Liver (tissue), 9 donors: Measurements from ENCODE around the gene FAM168B. TPM values are rescaled to one million over a fixed set of nuclear protein-coding genes. Genes with fewer than 3 reads are reported as not detected.

Source experiments
- DNase-seq: peaks from one replicate; pipeline ENCODE4 v3.0.0-alpha.2; 2017; ENCODE audit warnings: low spot score
- H3K27ac ChIP-seq, 2 donors: one replicate each; pipeline ENCODE4 v1.7.0; 2013; ENCODE audit warnings: inconsistent platforms in 2 of 2, low read length in 2 of 2, control low read depth in 1 of 2, low read depth in 1 of 2, mild to moderate bottlenecking in 1 of 2
- H3K27me3 ChIP-seq, 4 donors: one replicate each; pipeline versions ENCODE4 v1.6.1 to v1.7.0; 2013; ENCODE audit warnings: low read length in 3 of 4, inconsistent platforms in 1 of 4, mild to moderate bottlenecking in 1 of 4, moderate library complexity in 1 of 4; ENCODE audit not compliant: control insufficient read depth in 4 of 4, insufficient read depth in 4 of 4
- H3K36me3 ChIP-seq, 4 donors: one replicate each; pipeline versions ENCODE4 v1.6.1 to v1.7.0; 2013; ENCODE audit warnings: low read length in 3 of 4, mild to moderate bottlenecking in 3 of 4, low read depth in 1 of 4, moderate library complexity in 1 of 4; ENCODE audit not compliant: control insufficient read depth in 4 of 4, insufficient read depth in 3 of 4
- H3K4me1 ChIP-seq, 4 donors: one replicate each; pipeline versions ENCODE4 v1.6.1 to v1.7.0; 2013; ENCODE audit warnings: low read length in 3 of 4, mild to moderate bottlenecking in 3 of 4, moderate library complexity in 1 of 4; ENCODE audit not compliant: control insufficient read depth in 4 of 4, insufficient read depth in 4 of 4
- H3K4me3 ChIP-seq, 3 donors: one replicate each; pipeline versions ENCODE4 v1.6.1 to v1.7.0; 2013; ENCODE audit warnings: low read length in 3 of 3, control low read depth in 1 of 3, low read depth in 1 of 3, mild to moderate bottlenecking in 1 of 3
- H3K9ac ChIP-seq, 2 donors: one replicate each; pipeline ENCODE4 v1.7.0; 2013; ENCODE audit warnings: low read length in 2 of 2, mild to moderate bottlenecking in 2 of 2, moderate library complexity in 2 of 2, control low read depth in 1 of 2, low read depth in 1 of 2
- H3K9me3 ChIP-seq, 4 donors: one replicate each; pipeline versions ENCODE4 v1.6.1 to v1.7.0; 2013; ENCODE audit warnings: low read length in 3 of 4; ENCODE audit not compliant: control insufficient read depth in 4 of 4
- EGR1 ChIP-seq, 2 donors: IDR thresholded peaks; 2 replicates each; pipeline ENCODE4 v1.6.1; 2016 to 2018; ENCODE audit warnings: antibody characterized with exemption in 2 of 2, low read depth in 2 of 2
- FOXA2 ChIP-seq: IDR thresholded peaks from 2 replicates; pipeline ENCODE4 v1.6.1; 2016; ENCODE audit warnings: antibody characterized with exemption
- GABPA ChIP-seq, 2 donors: IDR thresholded peaks in 1 of 2; conservative IDR thresholded peaks in 1 of 2; 2 replicates each; pipeline ENCODE4 v1.6.1; 2016; ENCODE audit warnings: antibody characterized with exemption in 2 of 2, mild to moderate bottlenecking in 1 of 2, moderate library complexity in 1 of 2
- HNF4A ChIP-seq, 2 donors: conservative IDR thresholded peaks; 2 replicates each; pipeline ENCODE4 v1.6.1; 2016; ENCODE audit warnings: antibody characterized with exemption in 2 of 2, mild to moderate bottlenecking in 2 of 2
- HNF4G ChIP-seq: IDR thresholded peaks from 2 replicates; pipeline ENCODE4 v1.6.1; 2016; ENCODE audit warnings: antibody characterized with exemption
- JUND ChIP-seq, 2 donors: IDR thresholded peaks; 2 replicates each; pipeline ENCODE4 v1.6.1; 2016; ENCODE audit warnings: antibody characterized with exemption in 2 of 2
- RAD21 ChIP-seq, 2 donors: IDR thresholded peaks; 2 replicates each; pipeline ENCODE4 v1.6.1; 2016; ENCODE audit warnings: antibody characterized with exemption in 2 of 2, mild to moderate bottlenecking in 2 of 2
- RXRA ChIP-seq, 2 donors: IDR thresholded peaks; 2 replicates each; pipeline ENCODE4 v1.6.1; 2017 to 2018; ENCODE audit warnings: antibody characterized with exemption in 2 of 2, mild to moderate bottlenecking in 1 of 2
- SP1 ChIP-seq: IDR thresholded peaks from 2 replicates; pipeline ENCODE4 v1.6.1; 2018; ENCODE audit warnings: antibody characterized with exemption, mild to moderate bottlenecking
- YY1 ChIP-seq: IDR thresholded peaks from 2 replicates; pipeline ENCODE4 v1.6.1; 2016; ENCODE audit warnings: antibody characterized with exemption, mild to moderate bottlenecking
- WGBS: extraction: QIAGEN DNeasy Blood & Tissue Kit; methylation state at CpG from one replicate; pipeline ENCODE4 v1.1.7; 2013; 5-methylcytosine and 5-hydroxymethylcytosine counted together
- polyA plus RNA-seq, 2 donors: library from polyadenylated mRNA; stranded (reverse) in 1 of 2; unstranded in 1 of 2; fragments of 200-250 nt in 1 of 2; fragments of >200 nt in 1 of 2; fragmentation: Nextera tagmentation in 1 of 2; extraction: Ambion mirVana in 1 of 2; gene quantifications; one replicate each; pipeline versions ENCODE4 v1.2.1 to v1.2.3, GENCODE V29; 2013 to 2015
- total RNA-seq, 2 donors: library from RNA; depleted of rRNA; stranded (reverse); fragments of >200 nt; gene quantifications; one replicate each; pipeline ENCODE4 v1.2.3, GENCODE V29; 2014
- TF ChIP-seq, protein P1 (sequence below): IDR thresholded peaks from 2 replicates; pipeline ENCODE4 v1.6.1; 2016; ENCODE audit warnings: antibody characterized with exemption
- TF ChIP-seq, protein P2 (sequence below): fragments of 150-350 bp; IDR thresholded peaks from 2 replicates; pipeline ENCODE4 v1.5.1; 2017; ENCODE audit warnings: improper control_type of control experiment, low read depth, low read length; ENCODE audit not compliant: missing input control
- TF ChIP-seq, protein P3 (sequence below): IDR thresholded peaks from 2 replicates; pipeline ENCODE4 v1.6.1; 2016; ENCODE audit warnings: antibody characterized with exemption, mild to moderate bottlenecking
- TF ChIP-seq, protein P4 (sequence below): IDR thresholded peaks from 2 replicates; pipeline ENCODE4 v1.6.1; 2016; ENCODE audit warnings: antibody characterized with exemption
- donor health status: healthy.
- donor health status: healthy.
- donor health status: healthy.
- donor health status: healthy.
- donor health status: healthy.

Gene FAM168B
- total and polyA plus RNA-seq, 4 donors, result 13.9 to 62.3 (median 30.8) TPM

DNA sequence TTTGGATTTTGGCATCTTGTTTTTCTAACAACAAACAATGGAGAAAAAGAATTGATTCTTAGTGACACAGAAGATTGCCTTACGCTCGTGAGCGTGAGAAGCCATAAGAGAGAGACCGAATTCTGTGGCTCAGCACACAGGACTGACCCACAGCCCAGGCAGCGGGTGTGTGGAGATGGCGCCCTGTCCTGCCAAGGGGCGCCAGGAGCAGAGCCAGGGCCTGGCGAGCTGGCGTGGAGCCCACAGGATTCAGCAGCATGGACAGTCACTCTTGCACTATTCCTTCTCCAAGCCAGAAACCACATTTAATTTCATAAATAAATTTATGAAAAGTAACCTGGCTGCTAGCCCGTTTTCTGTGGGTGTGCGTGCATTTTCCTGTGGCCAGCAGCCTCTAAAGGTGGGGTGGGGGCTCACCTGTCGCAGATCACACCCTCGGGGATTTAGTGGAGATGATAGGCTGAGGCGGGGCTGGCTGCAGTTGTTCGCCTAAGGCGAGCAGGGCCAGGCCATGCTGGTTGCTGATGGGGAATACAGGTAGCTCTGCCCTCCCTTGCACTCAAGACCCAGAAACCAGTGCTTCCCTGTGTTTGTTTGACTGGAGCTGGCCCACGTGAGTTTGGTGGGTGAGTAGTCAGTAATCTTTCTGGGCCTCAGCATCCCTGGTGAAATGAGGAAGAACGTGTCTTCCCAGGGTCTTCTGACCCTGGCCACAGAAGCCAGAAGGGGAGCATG lies 46.2 kb downstream of the FAM168B start:
- no peak overlapping the region for H3K27ac ChIP-seq
- WGBS, result 96% methylated on average over 18 of the region's 18 CpGs
- H3K9ac ChIP-seq, result no peak overlapping the region
- H3K36me3 ChIP-seq, result peaks cover 7 to 51% (median 35%) of the 10 kb centered on the region in 4 donors
- no peaks in the 10 kb centered on the region for H3K9me3 ChIP-seq
- no peak for TF ChIP-seq EGR1 (IDR thresholded peaks at IDR 0.05; ENCODE audit: low read depth in 2 of 2)
- H3K4me3 ChIP-seq, result no peak overlapping the region
- no peaks in the 10 kb centered on the region for H3K27me3 ChIP-seq
- H3K4me1 ChIP-seq, result no peaks in the 10 kb centered on the region
- no peak for DNase-seq

DNA sequence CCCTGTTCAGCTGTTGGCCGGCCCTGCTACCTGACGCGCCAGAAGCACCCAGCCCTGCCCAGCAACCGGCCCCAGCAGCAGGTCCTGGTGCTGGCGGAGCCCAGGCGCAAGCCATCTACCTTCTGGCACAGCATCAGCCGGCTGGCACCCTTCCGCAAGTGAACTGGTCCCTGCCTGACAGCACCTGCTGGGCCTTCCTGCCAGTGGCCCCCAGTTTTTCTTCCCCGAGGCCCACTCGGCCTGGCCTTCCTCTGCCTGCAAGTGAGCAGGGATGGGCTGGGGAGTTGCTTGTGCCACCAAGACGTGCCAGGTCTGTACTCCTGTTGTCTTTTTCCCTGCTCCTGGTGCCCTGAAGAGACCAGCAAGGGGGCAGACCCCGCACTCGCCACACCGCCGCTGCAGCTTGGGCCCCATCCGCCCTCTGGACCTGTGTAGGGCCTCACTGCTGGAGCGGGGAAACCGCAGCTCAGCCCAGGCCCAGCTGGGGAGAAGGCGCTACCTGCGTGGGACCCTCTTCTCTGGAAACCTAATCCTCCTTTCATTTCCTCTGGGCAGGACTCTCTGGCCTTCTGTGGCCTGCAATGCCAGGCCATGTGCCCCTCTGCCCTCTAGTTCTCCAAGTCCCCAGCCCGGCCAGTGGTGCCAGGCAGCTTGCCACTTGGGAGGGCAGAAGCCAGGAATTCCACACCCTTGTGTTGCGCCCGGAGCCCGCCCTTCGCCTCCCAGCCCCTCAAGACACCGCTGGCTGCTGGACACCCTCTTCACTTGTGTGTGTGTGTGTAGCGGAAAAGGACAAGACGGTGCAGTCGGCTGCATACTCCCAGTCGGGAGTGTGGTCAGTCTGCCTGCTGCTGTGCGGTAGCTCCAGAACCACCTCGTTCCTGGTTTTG lies 47.0 kb downstream of the FAM168B start:
- H3K36me3 ChIP-seq, result peaks cover 7 to 43% (median 28%) of the 10 kb centered on the region in 4 donors
- 94% methylated on average over 32 of the region's 32 CpGs for WGBS
- H3K4me3 ChIP-seq, result no peak overlapping the region
- H3K27me3 ChIP-seq, result no peaks in the 10 kb centered on the region
- H3K9me3 ChIP-seq, result no peaks in the 10 kb centered on the region
- no peak overlapping the region for H3K27ac ChIP-seq
- no peak overlapping the region for H3K9ac ChIP-seq
- no peak for DNase-seq
- H3K4me1 ChIP-seq, result no peaks in the 10 kb centered on the region
- no peak for TF ChIP-seq RAD21 (IDR thresholded peaks at IDR 0.05)
- TF ChIP-seq, protein P1, sequence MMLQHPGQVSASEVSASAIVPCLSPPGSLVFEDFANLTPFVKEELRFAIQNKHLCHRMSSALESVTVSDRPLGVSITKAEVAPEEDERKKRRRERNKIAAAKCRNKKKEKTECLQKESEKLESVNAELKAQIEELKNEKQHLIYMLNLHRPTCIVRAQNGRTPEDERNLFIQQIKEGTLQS, result no peak
- TF ChIP-seq EGR1 (IDR thresholded peaks at IDR 0.05; ENCODE audit: low read depth in 2 of 2), result no peak
- TF ChIP-seq, protein P2, sequence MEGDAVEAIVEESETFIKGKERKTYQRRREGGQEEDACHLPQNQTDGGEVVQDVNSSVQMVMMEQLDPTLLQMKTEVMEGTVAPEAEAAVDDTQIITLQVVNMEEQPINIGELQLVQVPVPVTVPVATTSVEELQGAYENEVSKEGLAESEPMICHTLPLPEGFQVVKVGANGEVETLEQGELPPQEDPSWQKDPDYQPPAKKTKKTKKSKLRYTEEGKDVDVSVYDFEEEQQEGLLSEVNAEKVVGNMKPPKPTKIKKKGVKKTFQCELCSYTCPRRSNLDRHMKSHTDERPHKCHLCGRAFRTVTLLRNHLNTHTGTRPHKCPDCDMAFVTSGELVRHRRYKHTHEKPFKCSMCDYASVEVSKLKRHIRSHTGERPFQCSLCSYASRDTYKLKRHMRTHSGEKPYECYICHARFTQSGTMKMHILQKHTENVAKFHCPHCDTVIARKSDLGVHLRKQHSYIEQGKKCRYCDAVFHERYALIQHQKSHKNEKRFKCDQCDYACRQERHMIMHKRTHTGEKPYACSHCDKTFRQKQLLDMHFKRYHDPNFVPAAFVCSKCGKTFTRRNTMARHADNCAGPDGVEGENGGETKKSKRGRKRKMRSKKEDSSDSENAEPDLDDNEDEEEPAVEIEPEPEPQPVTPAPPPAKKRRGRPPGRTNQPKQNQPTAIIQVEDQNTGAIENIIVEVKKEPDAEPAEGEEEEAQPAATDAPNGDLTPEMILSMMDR, result no peak
- no peak for TF ChIP-seq FOXA2
- no peak for TF ChIP-seq HNF4A (conservative IDR thresholded peaks at IDR 0.05)
- no peak for TF ChIP-seq SP1
- no peak for TF ChIP-seq RXRA (IDR thresholded peaks at IDR 0.05)
- TF ChIP-seq JUND (IDR thresholded peaks at IDR 0.05), result no peak
- no peak for TF ChIP-seq YY1
- TF ChIP-seq, protein P3, sequence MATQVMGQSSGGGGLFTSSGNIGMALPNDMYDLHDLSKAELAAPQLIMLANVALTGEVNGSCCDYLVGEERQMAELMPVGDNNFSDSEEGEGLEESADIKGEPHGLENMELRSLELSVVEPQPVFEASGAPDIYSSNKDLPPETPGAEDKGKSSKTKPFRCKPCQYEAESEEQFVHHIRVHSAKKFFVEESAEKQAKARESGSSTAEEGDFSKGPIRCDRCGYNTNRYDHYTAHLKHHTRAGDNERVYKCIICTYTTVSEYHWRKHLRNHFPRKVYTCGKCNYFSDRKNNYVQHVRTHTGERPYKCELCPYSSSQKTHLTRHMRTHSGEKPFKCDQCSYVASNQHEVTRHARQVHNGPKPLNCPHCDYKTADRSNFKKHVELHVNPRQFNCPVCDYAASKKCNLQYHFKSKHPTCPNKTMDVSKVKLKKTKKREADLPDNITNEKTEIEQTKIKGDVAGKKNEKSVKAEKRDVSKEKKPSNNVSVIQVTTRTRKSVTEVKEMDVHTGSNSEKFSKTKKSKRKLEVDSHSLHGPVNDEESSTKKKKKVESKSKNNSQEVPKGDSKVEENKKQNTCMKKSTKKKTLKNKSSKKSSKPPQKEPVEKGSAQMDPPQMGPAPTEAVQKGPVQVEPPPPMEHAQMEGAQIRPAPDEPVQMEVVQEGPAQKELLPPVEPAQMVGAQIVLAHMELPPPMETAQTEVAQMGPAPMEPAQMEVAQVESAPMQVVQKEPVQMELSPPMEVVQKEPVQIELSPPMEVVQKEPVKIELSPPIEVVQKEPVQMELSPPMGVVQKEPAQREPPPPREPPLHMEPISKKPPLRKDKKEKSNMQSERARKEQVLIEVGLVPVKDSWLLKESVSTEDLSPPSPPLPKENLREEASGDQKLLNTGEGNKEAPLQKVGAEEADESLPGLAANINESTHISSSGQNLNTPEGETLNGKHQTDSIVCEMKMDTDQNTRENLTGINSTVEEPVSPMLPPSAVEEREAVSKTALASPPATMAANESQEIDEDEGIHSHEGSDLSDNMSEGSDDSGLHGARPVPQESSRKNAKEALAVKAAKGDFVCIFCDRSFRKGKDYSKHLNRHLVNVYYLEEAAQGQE, result no peak
- no peak for TF ChIP-seq GABPA (IDR thresholded peaks at IDR 0.05 in 1 of 2, conservative IDR thresholded peaks at IDR 0.05 in 1 of 2)
- TF ChIP-seq, protein P4, sequence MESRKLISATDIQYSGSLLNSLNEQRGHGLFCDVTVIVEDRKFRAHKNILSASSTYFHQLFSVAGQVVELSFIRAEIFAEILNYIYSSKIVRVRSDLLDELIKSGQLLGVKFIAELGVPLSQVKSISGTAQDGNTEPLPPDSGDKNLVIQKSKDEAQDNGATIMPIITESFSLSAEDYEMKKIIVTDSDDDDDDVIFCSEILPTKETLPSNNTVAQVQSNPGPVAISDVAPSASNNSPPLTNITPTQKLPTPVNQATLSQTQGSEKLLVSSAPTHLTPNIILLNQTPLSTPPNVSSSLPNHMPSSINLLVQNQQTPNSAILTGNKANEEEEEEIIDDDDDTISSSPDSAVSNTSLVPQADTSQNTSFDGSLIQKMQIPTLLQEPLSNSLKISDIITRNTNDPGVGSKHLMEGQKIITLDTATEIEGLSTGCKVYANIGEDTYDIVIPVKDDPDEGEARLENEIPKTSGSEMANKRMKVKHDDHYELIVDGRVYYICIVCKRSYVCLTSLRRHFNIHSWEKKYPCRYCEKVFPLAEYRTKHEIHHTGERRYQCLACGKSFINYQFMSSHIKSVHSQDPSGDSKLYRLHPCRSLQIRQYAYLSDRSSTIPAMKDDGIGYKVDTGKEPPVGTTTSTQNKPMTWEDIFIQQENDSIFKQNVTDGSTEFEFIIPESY, result no peak
- TF ChIP-seq HNF4G, result no peak
